Regular cardiac myocyte (primary cell): ENCODE results near the gene PLD4. TPM values are rescaled to one million over a fixed set of nuclear protein-coding genes. Genes with fewer than 3 reads are reported as not detected.

ENCODE experiments used
- total RNA-seq: library from RNA; depleted of rRNA; stranded (reverse); fragments of >200 nt; gene quantifications from 2 replicates; pipeline ENCODE4 v1.2.3, GENCODE V29; 2014

PLD4 gene, protein sequence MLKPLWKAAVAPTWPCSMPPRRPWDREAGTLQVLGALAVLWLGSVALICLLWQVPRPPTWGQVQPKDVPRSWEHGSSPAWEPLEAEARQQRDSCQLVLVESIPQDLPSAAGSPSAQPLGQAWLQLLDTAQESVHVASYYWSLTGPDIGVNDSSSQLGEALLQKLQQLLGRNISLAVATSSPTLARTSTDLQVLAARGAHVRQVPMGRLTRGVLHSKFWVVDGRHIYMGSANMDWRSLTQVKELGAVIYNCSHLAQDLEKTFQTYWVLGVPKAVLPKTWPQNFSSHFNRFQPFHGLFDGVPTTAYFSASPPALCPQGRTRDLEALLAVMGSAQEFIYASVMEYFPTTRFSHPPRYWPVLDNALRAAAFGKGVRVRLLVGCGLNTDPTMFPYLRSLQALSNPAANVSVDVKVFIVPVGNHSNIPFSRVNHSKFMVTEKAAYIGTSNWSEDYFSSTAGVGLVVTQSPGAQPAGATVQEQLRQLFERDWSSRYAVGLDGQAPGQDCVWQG
- under 0.01 TPM in 1 of 2 replicates, not detected in the other for total RNA-seq

DNA sequence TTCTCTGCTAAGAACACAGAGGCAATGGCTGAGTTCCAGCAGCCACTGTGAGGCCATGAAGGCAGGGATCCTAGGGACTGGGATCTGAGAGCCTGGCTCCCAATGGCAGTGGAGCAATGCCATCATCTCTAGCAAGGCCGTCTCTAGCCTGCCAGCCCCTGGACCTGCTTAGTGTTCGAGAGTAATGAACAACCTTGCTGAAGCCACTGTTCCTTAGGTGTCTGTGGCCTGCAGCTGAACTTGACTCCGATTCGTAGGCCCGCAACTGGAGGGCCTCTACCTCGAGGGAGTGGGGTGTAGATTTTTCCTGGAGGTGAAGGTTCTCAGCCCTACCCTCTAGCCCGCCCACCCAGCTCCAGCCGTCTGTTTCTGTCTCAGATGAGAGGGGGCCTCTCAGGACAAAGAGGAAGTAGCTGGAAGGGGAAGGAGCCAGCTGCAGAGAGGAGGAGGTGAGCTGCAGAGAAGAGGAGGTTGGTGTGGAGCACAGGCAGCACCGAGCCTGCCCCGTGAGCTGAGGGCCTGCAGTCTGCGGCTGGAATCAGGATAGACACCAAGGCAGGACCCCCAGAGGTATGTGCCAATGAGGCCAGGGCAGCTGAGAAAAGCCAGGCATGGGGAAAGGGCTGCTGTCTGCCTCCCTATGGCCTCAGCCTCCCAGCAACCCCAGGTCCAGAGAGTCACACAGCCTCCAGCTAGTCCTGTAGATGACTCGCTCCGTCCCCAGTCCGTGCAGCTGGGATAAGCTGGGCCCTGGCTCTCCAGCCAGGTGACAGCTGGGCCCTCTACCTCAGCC lies at the start of gene PLD4:
PLD4 (plus strand) TSS at position 459 of the 793 bp plus-strand sequence. CDS start 2,262 bp downstream, outside the sequence.

DNA sequence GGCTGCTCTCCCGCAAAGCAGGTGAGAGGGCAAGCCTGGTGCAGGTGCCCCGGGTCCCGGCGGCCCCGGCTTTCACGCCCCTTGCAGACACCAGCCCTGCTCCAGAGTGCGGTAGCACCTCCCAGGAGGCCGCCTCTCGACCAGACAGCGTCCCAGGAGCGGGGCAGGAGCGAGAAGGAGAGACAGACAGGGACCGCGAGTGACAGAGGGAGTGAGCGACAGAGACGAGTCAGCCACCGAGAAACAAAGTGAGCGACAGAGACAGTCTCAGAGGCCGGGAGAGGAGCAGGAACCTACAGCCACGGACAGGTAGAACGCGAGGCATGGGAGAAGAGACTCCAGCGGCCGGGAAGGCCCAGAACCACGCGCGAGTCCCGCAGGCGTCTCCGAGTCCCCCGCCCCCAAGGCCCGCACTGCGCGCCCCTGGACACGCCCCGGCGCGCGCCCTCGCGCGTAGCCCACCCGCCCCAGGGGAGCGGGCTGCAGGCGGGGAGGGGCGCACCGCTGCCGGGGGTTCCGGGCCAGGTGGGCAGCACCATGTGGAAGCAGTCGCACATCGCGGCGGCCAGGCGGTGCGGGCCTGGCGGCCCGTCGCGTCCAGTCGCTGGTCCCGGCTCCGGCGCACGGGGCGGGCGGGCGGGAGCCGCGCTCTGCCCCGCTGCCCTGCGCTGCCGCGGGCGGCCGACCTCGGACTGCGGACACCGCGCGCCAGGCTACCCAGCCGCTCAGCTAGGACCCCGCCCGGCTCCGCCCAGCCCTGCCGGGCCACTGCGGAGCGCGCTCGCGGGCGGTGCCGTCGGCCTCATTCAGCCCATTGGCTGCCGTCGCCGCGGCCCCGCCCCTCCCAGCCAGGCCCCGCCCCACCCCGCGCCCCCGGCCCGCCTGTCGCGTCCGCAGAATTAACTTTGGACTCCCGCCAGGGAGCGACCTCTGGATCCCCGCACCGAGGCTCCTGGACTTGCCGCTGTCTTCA lies 53.3 kb downstream of the PLD4 start, which contains the start of gene AHNAK2:
AHNAK2 (minus strand) TSS at position 694 of the 973 bp plus-strand sequence; CDS start at position 557, 137 bp downstream.

Other genes starting within 250 kb of the PLD4 start
- gene INF2, start 235.3 kb upstream of the PLD4 start, total RNA-seq = 30.7 and 39.5 TPM in 2 replicates
- 1.7 and 10.1 TPM in 2 replicates for gene ADSS1, start 200.7 kb upstream of the PLD4 start, total RNA-seq
- gene SIVA1, start 171.7 kb upstream of the PLD4 start, total RNA-seq = 89.4 and 154 TPM in 2 replicates
- gene AKT1, start 129.1 kb upstream of the PLD4 start, total RNA-seq = 145 and 234 TPM in 2 replicates
- 1.4 and 1.7 TPM in 2 replicates for gene ZBTB42, start 123.8 kb upstream of the PLD4 start, total RNA-seq
- 14.4 and 18.8 TPM in 2 replicates for gene CEP170B, start 59.6 kb upstream of the PLD4 start, total RNA-seq
- gene AHNAK2, start 53.5 kb downstream of the PLD4 start, total RNA-seq = 20.5 and 33.0 TPM in 2 replicates
- 4.6 and 8.5 TPM in 2 replicates for gene CLBA1, start 60.9 kb downstream of the PLD4 start, total RNA-seq
- 12.4 and 37.6 TPM in 2 replicates for gene CDCA4, start 96.2 kb downstream of the PLD4 start, total RNA-seq
- gene GPR132, start 140.6 kb downstream of the PLD4 start, total RNA-seq = not detected in 2 replicates
- gene JAG2, start 243.9 kb downstream of the PLD4 start, total RNA-seq = 0.58 and 1.1 TPM in 2 replicates